Pancreas (tissue), 10 donors: Measurements from ENCODE around the gene LRSAM1. TPM values are rescaled to one million over a fixed set of nuclear protein-coding genes. Genes with fewer than 3 reads are reported as not detected.

ENCODE experiments used
- ATAC-seq, 4 donors: fragments of 200-7000 bp; cut with Tn5 transposase; one replicate each; pipeline versions ENCODE4 v1.8.0 to v1.9.1; 2020; ENCODE audit warnings: mild to moderate bottlenecking in 4 of 4, moderate library complexity in 4 of 4
- DNase-seq, 6 donors: peaks; one replicate each; pipeline ENCODE4 v3.0.0-alpha.2; 2020
- FAIRE-seq: peaks from 2 replicates; lab custom pipeline; 2012; peaks lifted over from hg19 to GRCh38; lab: Jason Lieb, UNC
- H3K27ac ChIP-seq, 4 donors: fragments of 200-600 bp; sonication (generic); 1 replicate in 3 of 4; 2 replicates in 1 of 4; pipeline versions ENCODE4 v1.5.0 to v1.8.0; 2020
- H3K27me3 ChIP-seq, 4 donors: fragments of 200-600 bp; one replicate each; pipeline ENCODE4 v1.8.0; 2021
- H3K36me3 ChIP-seq, 3 donors: fragments of 200-600 bp; sonication (generic) in 1 of 3; one replicate each; pipeline versions ENCODE4 v1.5.0 to v1.8.0; 2020 to 2021
- H3K4me1 ChIP-seq, 3 donors: fragments of 200-600 bp; one replicate each; pipeline ENCODE4 v1.8.0; 2021
- H3K4me3 ChIP-seq, 4 donors: fragments of 200-600 bp; sonication (generic) in 2 of 4; one replicate each; pipeline versions ENCODE4 v1.5.0 to v1.8.0; 2020 to 2021
- H3K9me3 ChIP-seq, 4 donors: fragments of 200-600 bp; one replicate each; pipeline ENCODE4 v1.8.0; 2021
- CTCF ChIP-seq, 4 donors: fragments of 200-600 bp; sonication (generic) in 3 of 4; IDR thresholded peaks; one replicate each; pipeline versions ENCODE4 v1.5.0 to v1.8.0; 2021; ENCODE audit warnings: antibody characterized with exemption in 4 of 4
- WGBS, 2 donors: extraction: QIAGEN DNeasy Blood & Tissue Kit; methylation state at CpG; one replicate each; pipeline ENCODE4 v1.1.7; 2013; 5-methylcytosine and 5-hydroxymethylcytosine counted together
- intact Hi-C, 3 donors: fragments of 100-400 bp; cut with DNase I; formaldehyde crosslinking; loops; one replicate each; pipeline versions ENCODE4 v1.11.1 to v1.14.2; 2022
- polyA plus RNA-seq, 2 donors: library from polyadenylated mRNA; stranded (reverse); fragments of 200-250 nt; gene quantifications; one replicate each; pipeline ENCODE4 v1.2.3, GENCODE V29; 2013
- total RNA-seq, 6 donors: library from RNA; stranded (reverse); fragmentation: NEBNext Ultra II Directional in 4 of 6; extraction: Animal tissue kit (Norgen Biotek cat#: 25700) in 4 of 6; gene quantifications; one replicate each; pipeline versions ENCODE4 v1.2.1 to v1.2.4, GENCODE V29; 2021 to 2023
- donor health status: healthy with polysubstance abuse.
- donor health status: DM: no; HTN: no; CAD: no; lungs with moderate emphysema.
- donor health status: DM: no; HTN: no; CAD: no.
- donor health status: control.
- donor health status: control.
- donor health status: Bipolar disorder and iron deficiency.
- donor health status: DM: yes; HTN: yes; CAD: no.
- donor health status: DM: no; HTN: no; CAD: no.
- donor health status: DM: no; HTN: no; CAD: no.
- donor health status: DM: yes; HTN: yes; CAD: no.

LRSAM1 gene
- total and polyA plus RNA-seq, 8 donors: 4.3 to 24.9 (median 7.7) TPM

GRCh38 chr9:127517620-127518019 is 66.3 kb downstream of the LRSAM1 start:
- H3K4me1 ChIP-seq: peaks cover 0 to 9% (median 0%) of the 10 kb centered on the region in 3 donors
- FAIRE-seq (no peak), ATAC-seq (no peak), DNase-seq (peak in 1 of 6 donors; percentile 40)
- no peak for TF ChIP-seq CTCF (IDR thresholded peaks at IDR 0.05)
- H3K27ac ChIP-seq: no peak overlapping the region
- H3K36me3 ChIP-seq: peaks cover 7 to 69% (median 18%) of the 10 kb centered on the region in 3 donors
- no peaks in the 10 kb centered on the region for H3K9me3 ChIP-seq
- H3K4me3 ChIP-seq: no peak overlapping the region
- intact Hi-C loops: no loop called here
- H3K27me3 ChIP-seq: no peaks in the 10 kb centered on the region
- 94% methylated on average over 11 of the region's 11 CpGs for WGBS, 2 donors

- H3K9me3 ChIP-seq: no peaks in the 10 kb centered on the region
- WGBS, 2 donors: 87 to 89% methylated on average over 13 of the region's 13 CpGs
- FAIRE-seq (no peak), ATAC-seq (no peak), DNase-seq (peak in 1 of 6 donors; percentile 26)
- intact Hi-C loops: no loop called here
- TF ChIP-seq CTCF (IDR thresholded peaks at IDR 0.05): no peak
- H3K4me3 ChIP-seq: no peak overlapping the region
- H3K4me1 ChIP-seq: peaks cover 0 to 11% (median 0%) of the 10 kb centered on the region in 3 donors
- H3K27ac ChIP-seq: peak overlapping the region in 2 of 4 donors; percentile 11 to 41
- H3K27me3 ChIP-seq: no peaks in the 10 kb centered on the region
- peaks cover 8 to 65% (median 18%) of the 10 kb centered on the region in 3 donors for H3K36me3 ChIP-seq
These were observed 67.0 kb downstream of the LRSAM1 start for GRCh38 chr9:127518091-127518856.

GRCh38 chr9:127519301-127520166 is 68.2 kb downstream of the LRSAM1 start:
- ATAC-seq (peak in 2 of 4 donors; percentile 39 to 49), DNase-seq (peak in 4 of 6 donors; percentile 18 to 54 (median 29)), FAIRE-seq (no peak)
- Histone ChIP-seq H3K9me3 (no peaks in the 10 kb centered on the region), H3K36me3 (peaks cover 15 to 65% (median 30%) of the 10 kb centered on the region in 3 donors), H3K4me3 (no peak overlapping the region), H3K4me1 (peaks cover 0 to 11% (median 0%) of the 10 kb centered on the region in 3 donors), H3K27ac (peak overlapping the region in 1 of 4 donors; percentile 41), H3K27me3 (no peaks in the 10 kb centered on the region)
- no peak for TF ChIP-seq CTCF (IDR thresholded peaks at IDR 0.05)
- 85 to 91% methylated on average over 22 of the region's 22 CpGs for WGBS, 2 donors
- intact Hi-C loops: loop anchor here in 1 of 3 donors (10.0 kb wide), 1 partner anchor 205 kb away; no protein-coding TSS in a partner anchor

GRCh38 chr9:127520941-127521918 is 69.9 kb downstream of the LRSAM1 start:
- DNase-seq (peak in 3 of 6 donors; percentile 23 to 56 (median 34)), ATAC-seq (peak; percentile 18 to 53 (median 34)), FAIRE-seq (no peak)
- peaks cover 0 to 11% (median 0%) of the 10 kb centered on the region in 3 donors for H3K4me1 ChIP-seq
- H3K9me3 ChIP-seq: peaks cover 0 to 4% (median 0%) of the 10 kb centered on the region in 4 donors
- H3K4me3 ChIP-seq: no peak overlapping the region
- WGBS, 2 donors: 62 to 65% methylated on average over 19 to 20 of the region's 20 CpGs
- intact Hi-C loops: loop anchor here in 1 of 3 donors (10.0 kb wide), 1 partner anchor 204 kb away; no protein-coding TSS in a partner anchor
- peak overlapping the region; percentile 72 to 77 (median 74) for H3K27ac ChIP-seq
- no peaks in the 10 kb centered on the region for H3K27me3 ChIP-seq
- peaks cover 15 to 65% (median 41%) of the 10 kb centered on the region in 3 donors for H3K36me3 ChIP-seq
- TF ChIP-seq CTCF (IDR thresholded peaks at IDR 0.05): no peak
